HepG2 (cell line): Measurements from ENCODE around the gene ANAPC16. TPM values are rescaled to one million over a fixed set of nuclear protein-coding genes. Genes with fewer than 3 reads are reported as not detected.

ENCODE experiments used
- ATAC-seq: fragments of 200-7000 bp; cut with Tn5 transposase; 3 replicates; pipeline ENCODE4 v1.9.1; 2020; ENCODE audit warnings: mild to moderate bottlenecking, moderate library complexity
- BruUV-seq: library from RNA; stranded (reverse); fragments of 400-500 nt; replicated peaks from 2 replicates; lab custom pipeline; 2021; lab: Mats Ljungman, UMichigan
- CTCF ChIA-PET: fragments of 300-600 bp; formaldehyde crosslinking; extraction: SDS; loops from one replicate; lab custom pipeline; 2021; ENCODE audit warnings: low total read pairs, inconsistent platforms, low intra/inter-chr PET ratio; lab: Yijun Ruan, JAX
- POLR2A ChIA-PET: fragments of 350-600 bp; sonication (Branson Sonifier 250); formaldehyde crosslinking; loops from one replicate; lab custom pipeline; 2020; ENCODE audit warnings: antibody characterized with exemption, inconsistent platforms; lab: Yijun Ruan, JAX
- DNase-seq: peaks from one replicate; pipeline ENCODE4 v3.0.0-alpha.2; 2015; ENCODE audit warnings: low spot score
- FAIRE-seq: peaks from 3 replicates; lab custom pipeline; 2011; peaks lifted over from hg19 to GRCh38; lab: Jason Lieb, UNC
- H2AFZ ChIP-seq: one replicate; pipeline ENCODE4 v1.6.1; 2011; ENCODE audit warnings: low read length, inconsistent platforms
- H3K27ac ChIP-seq: fragments of 300-600 bp; 3 replicates; pipeline ENCODE4 v1.8.0; 2011; ENCODE audit warnings: mixed run types, mild to moderate bottlenecking, mixed read lengths, low read length, inconsistent platforms; ENCODE audit not compliant: insufficient read depth; ENCODE audit errors: extremely low read length
- H3K27me3 ChIP-seq, 2 experiments: fragments of 200-600 bp in 1 of 2; 2 replicates in 1 of 2; 3 replicates in 1 of 2; pipeline versions ENCODE4 v1.6.0 to v1.8.0; 2011; ENCODE audit warnings: low read length in 2 of 2, mild to moderate bottlenecking in 2 of 2, moderate library complexity in 2 of 2, inconsistent platforms in 1 of 2; ENCODE audit not compliant: insufficient read depth in 2 of 2, control insufficient read depth in 1 of 2
- H3K36me3 ChIP-seq, 2 experiments: fragments of 200-600 bp in 1 of 2; replicated peaks in 1 of 2; 2 replicates in 1 of 2; 3 replicates in 1 of 2; pipeline versions ENCODE4 v1.5.1 to v1.8.0; 2011; ENCODE audit warnings: low read length in 2 of 2, inconsistent platforms in 1 of 2; ENCODE audit not compliant: insufficient read depth in 2 of 2, control insufficient read depth in 1 of 2
- H3K4me1 ChIP-seq: 2 replicates; pipeline ENCODE4 v1.5.1; 2012; ENCODE audit warnings: low read length, inconsistent platforms; ENCODE audit not compliant: insufficient read depth
- H3K4me2 ChIP-seq: 2 replicates; pipeline ENCODE4 v1.6.0; 2011; ENCODE audit warnings: low read depth, low read length, inconsistent platforms
- H3K4me3 ChIP-seq, 3 experiments: fragments of 200-600 bp in 1 of 3; sonication (generic), shearing (Covaris generic) in 1 of 3; replicated peaks in 1 of 3; 2 replicates each; pipeline ENCODE4 v1.5.1; 2011 to 2016; ENCODE audit warnings: low read length in 3 of 3, inconsistent platforms in 2 of 3, low read depth in 2 of 3, mild to moderate bottlenecking in 2 of 3, control low read depth in 1 of 3, mixed read lengths in 1 of 3; ENCODE audit not compliant: insufficient read depth in 1 of 3
- H3K79me2 ChIP-seq: one replicate; pipeline ENCODE4 v1.6.1; 2011; ENCODE audit warnings: low read length, inconsistent platforms; ENCODE audit not compliant: insufficient read depth
- H3K9ac ChIP-seq: 2 replicates; pipeline ENCODE4 v1.6.0; 2011; ENCODE audit warnings: mild to moderate bottlenecking, low read depth, low read length, inconsistent platforms; ENCODE audit not compliant: insufficient read depth
- H3K9me3 ChIP-seq: 2 replicates; pipeline ENCODE4 v1.5.1; 2012; ENCODE audit warnings: mild to moderate bottlenecking, low read length
- H4K20me1 ChIP-seq: 2 replicates; pipeline ENCODE4 v1.6.0; 2011; ENCODE audit warnings: inconsistent platforms, mild to moderate bottlenecking, low read length, moderate library complexity; ENCODE audit not compliant: insufficient read depth
- AFF4 ChIP-seq: sonication (generic); formaldehyde crosslinking; IDR thresholded peaks from 2 replicates; pipeline ENCODE4 v1.4.0; 2020; ENCODE audit warnings: missing genetic modification reagents
- AGO2 ChIP-seq: fragments of 200-400 bp; formaldehyde crosslinking; optimal IDR thresholded peaks from 2 replicates; pipeline ENCODE3; 2017; ENCODE audit warnings: mild to moderate bottlenecking, low read depth, low read length, moderate library complexity
- CREB3 ChIP-seq: sonication (generic); formaldehyde crosslinking; IDR thresholded peaks from 2 replicates; pipeline ENCODE4 v1.5.0; 2020; ENCODE audit warnings: missing genetic modification reagents
- FOXO1 ChIP-seq: sonication (generic); formaldehyde crosslinking; IDR thresholded peaks from 2 replicates; pipeline ENCODE4 v1.4.0; 2020; ENCODE audit warnings: missing genetic modification reagents
- KDM4B ChIP-seq: sonication (generic); formaldehyde crosslinking; IDR thresholded peaks from 2 replicates; pipeline ENCODE4 v1.4.0; 2020; ENCODE audit warnings: missing genetic modification reagents
- KDM5B ChIP-seq: sonication (generic); formaldehyde crosslinking; IDR thresholded peaks from 2 replicates; pipeline ENCODE4 v1.4.0; 2020; ENCODE audit warnings: missing genetic modification reagents, mild to moderate bottlenecking, borderline replicate concordance
- KMT2A ChIP-seq: sonication (generic); formaldehyde crosslinking; IDR thresholded peaks from 2 replicates; pipeline ENCODE4 v1.4.0; 2020; ENCODE audit warnings: missing genetic modification reagents
- SP140L ChIP-seq: sonication (generic); formaldehyde crosslinking; IDR thresholded peaks from 2 replicates; pipeline ENCODE4 v1.4.0; 2020; ENCODE audit warnings: missing genetic modification reagents, borderline replicate concordance
- ZBTB2 ChIP-seq: sonication (generic); formaldehyde crosslinking; IDR thresholded peaks from 2 replicates; pipeline ENCODE4 v1.8.0; 2022; ENCODE audit warnings: low read depth, missing genetic modification reagents
- ZNF234 ChIP-seq: sonication (generic); formaldehyde crosslinking; conservative IDR thresholded peaks from 2 replicates; pipeline ENCODE4 v1.5.1; 2020; ENCODE audit warnings: mild to moderate bottlenecking, missing genetic modification reagents
- ZNF333 ChIP-seq: sonication (generic); formaldehyde crosslinking; IDR thresholded peaks from 2 replicates; pipeline ENCODE4 v1.4.0; 2020; ENCODE audit warnings: mild to moderate bottlenecking, missing genetic modification reagents, borderline replicate concordance
- ZNF484 ChIP-seq: sonication (generic); formaldehyde crosslinking; IDR thresholded peaks from 2 replicates; pipeline ENCODE4 v1.5.1; 2020; ENCODE audit warnings: mild to moderate bottlenecking, low read depth, missing genetic modification reagents, borderline replicate concordance
- ZNF570 ChIP-seq: sonication (generic); formaldehyde crosslinking; IDR thresholded peaks from 2 replicates; pipeline ENCODE4 v1.4.0; 2020; ENCODE audit warnings: mild to moderate bottlenecking, missing genetic modification reagents, borderline replicate concordance
- ZNF615 ChIP-seq: sonication (generic); formaldehyde crosslinking; IDR thresholded peaks from 2 replicates; pipeline ENCODE4 v1.5.0; 2020; ENCODE audit warnings: mild to moderate bottlenecking, missing genetic modification reagents, borderline replicate concordance
- ZNF878 ChIP-seq: sonication (generic); formaldehyde crosslinking; IDR thresholded peaks from 2 replicates; pipeline ENCODE4 v1.8.1; 2023; ENCODE audit warnings: mild to moderate bottlenecking, missing genetic modification reagents, moderate library complexity
- WGBS: methylation state at CpG from one replicate; pipeline ENCODE4 v1.1.6; 2017; ENCODE audit warnings: low lambda C conversion rate; 5-methylcytosine and 5-hydroxymethylcytosine counted together
- in situ Hi-C: cut with HindIII; loops from 2 replicates; pipeline ENCODE4 v1.10.0; 2017; ENCODE audit warnings: low pct_unique_long_range_greater_than_20kb; ENCODE audit not compliant: extremely low pct_ligation_motif_present
- intact Hi-C: fragments of 100-400 bp; cut with micrococcal nuclease; formaldehyde crosslinking; loops from one replicate; pipeline ENCODE4 v1.10.0; 2022; ENCODE audit not compliant: unreplicated experiment
- polyA plus RNA-seq, 8 experiments: library from polyadenylated mRNA; depleted of rRNA in 3 of 8; stranded (reverse) in 7 of 8; unstranded in 1 of 8; fragments of >200 nt; fragmentation: Illumina TruSeq in 4 of 8; extraction: Trizol in 4 of 8; gene quantifications; 2 replicates each; pipeline versions ENCODE4 v1.2.1 to v1.2.3, GENCODE V29; 2011 to 2016; ENCODE audit warnings: low read depth in 4 of 8, missing spikeins in 1 of 8, mixed read lengths in 1 of 8; ENCODE audit not compliant: insufficient read depth in 1 of 8
- total RNA-seq, 5 experiments: library from RNA; depleted of rRNA; stranded (reverse); fragments of >200 nt; fragmentation: Illumina TruSeq; extraction: Trizol; gene quantifications; 2 replicates each; pipeline ENCODE4 v1.2.3, GENCODE V29; 2016; ENCODE audit warnings: low read depth in 1 of 5

ANAPC16 gene
- total and polyA plus RNA-seq, 2 of the 13 experiments (the other 11 are each of a cell fraction or from before 2014, with no cell fraction given) = 74.8 to 89.4 TPM

GRCh38 chr10:72273410-72274212 is 57.8 kb downstream of the ANAPC16 start, which contains the start of gene DDIT4:
Gene DDIT4 (plus strand): TSS chr10:72273924. CDS start chr10:72274217, 293 bp downstream.
- Histone ChIP-seq H3K27me3 (no peaks in the 10 kb centered on the region; a peak in 1 of 5 replicates), H2AFZ (no peak within 1 kb of the TSS), H3K79me2 (peaks cover 23% of the 10 kb centered on the region), H3K9ac (peak within 1 kb of the TSS; percentile 93), H3K4me3 (peak within 1 kb of the TSS; percentile 81 to 99 (median 98)), H3K27ac (peak within 1 kb of the TSS; percentile 81), H3K4me1 (peaks cover 61% of the 10 kb centered on the region), H3K9me3 (no peaks in the 10 kb centered on the region), H3K36me3 (peaks cover 2 to 13% of the 10 kb centered on the region in 2 experiments; a peak in 3 of 5 replicates), H4K20me1 (peaks cover 26% of the 10 kb centered on the region), H3K4me2 (peak within 1 kb of the TSS; percentile 97)
- 0% methylated on average over 18 of the region's 67 CpGs for WGBS
- FAIRE-seq (peak; percentile 51), DNase-seq (peak; percentile 93), ATAC-seq (peak; percentile 87)
- in situ Hi-C loops (no loop called here), intact Hi-C loops (loop anchor here (2.0 kb wide), 3 partner anchors 25 to 61 kb away; no protein-coding TSS in a partner anchor)
- BruUV-seq = no TSS peak
- ChIA-PET CTCF (interaction anchor here (1.9 kb wide), 1 partner anchor 55 kb away, joined by 9 read pairs; no protein-coding TSS in a partner anchor), POLR2A (interaction anchor here (0.6 to 8.5 kb wide), 48 partner anchors 8 to 346 kb away, joined by 3 to 322 read pairs (median 6); partner anchors contain the start of genes ANAPC16, ASCC1 and DNAJB12)
- TF ChIP-seq SP140L (CRISPR knock-in tag) = peak; percentile 97; the same call in 1 of the 2 replicates
- TF ChIP-seq KDM4B (CRISPR knock-in tag) = peak; percentile 84; the same call in 1 of the 2 replicates
- TF ChIP-seq FOXO1 (CRISPR knock-in tag) = no peak; the same call in 1 of the 2 replicates
- TF ChIP-seq ZNF615 (CRISPR knock-in tag) = no peak
- no peak for TF ChIP-seq ZNF484 (CRISPR knock-in tag)
- TF ChIP-seq AFF4 (CRISPR knock-in tag) = peak; percentile 92; the same call in 1 of the 2 replicates
- TF ChIP-seq KMT2A (CRISPR knock-in tag) = peak; percentile 78; the same call in 1 of the 2 replicates
- peak; percentile 12 for TF ChIP-seq AGO2
- peak; percentile 64; the same call in 1 of the 2 replicates for TF ChIP-seq ZNF333 (CRISPR knock-in tag)
- TF ChIP-seq ZNF570 (CRISPR knock-in tag) = no peak
- no peak for TF ChIP-seq ZBTB2
- peak; percentile 31; the same call in 1 of the 2 replicates for TF ChIP-seq CREB3
- TF ChIP-seq ZNF234 (CRISPR knock-in tag) = peak; percentile 98
- peak; percentile 87 for TF ChIP-seq ZNF878 (CRISPR knock-in tag)
- no peak; the same call in none of the 2 replicates for TF ChIP-seq KDM5B (CRISPR knock-in tag)
